ENCODE results near the gene GPR89A. TPM values are rescaled to one million over a fixed set of nuclear protein-coding genes. Genes with fewer than 3 reads are reported as not detected.
A peak's percentile ranks its signal among the peaks of the same experiment; 100 is the strongest.
"Not testable (repeated sequence)": the region's sequence is repeated elsewhere in the genome, so short reads cannot be mapped to it uniquely, and the experiment has no call there.

GPR89A gene
- total and polyA plus RNA-seq, 10 of the 15 experiments (the other 5 are each of a cell fraction or from before 2014, with no cell fraction given) = 15.0 to 34.8 (median 26.9) TPM

DNA sequence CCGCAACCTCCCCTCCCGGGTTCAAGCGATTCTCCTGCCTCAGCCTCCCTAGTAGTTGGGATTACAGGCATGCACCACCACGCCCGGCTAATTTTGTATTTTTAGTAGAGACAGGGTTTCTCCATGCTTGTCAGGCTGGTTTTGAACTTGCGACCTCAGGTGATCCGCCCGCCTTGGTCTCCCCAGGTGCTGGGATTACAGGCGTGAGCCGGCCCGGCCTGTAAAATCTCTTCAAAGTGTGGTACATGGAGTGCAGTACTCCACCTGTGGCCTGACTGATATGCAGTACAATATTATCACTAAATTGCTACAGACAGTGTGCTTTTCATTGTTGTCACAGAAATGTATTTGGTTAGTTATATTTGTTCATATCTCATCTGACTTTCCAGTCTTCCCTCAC is 499 bp upstream of the GPR89A start:
- H3K79me2 ChIP-seq (ENCODE audit: control insufficient read depth, insufficient read depth, low read length); SMC1A ChIA-PET (ENCODE audit: uncharacterized antibody, unreplicated experiment); H2AFZ ChIP-seq (ENCODE audit: control insufficient read depth, low read depth, low read length); H3K9ac ChIP-seq (ENCODE audit: control insufficient read depth, insufficient read depth, low read length); CTCF ChIA-PET; BruUV-seq (replicated peaks); H3K27ac ChIP-seq (ENCODE audit: control insufficient read depth, insufficient read depth); H3K9me3 ChIP-seq (replicated peaks; ENCODE audit: control insufficient read depth, insufficient read depth, low read length); H3K36me3 ChIP-seq (ENCODE audit: control insufficient read depth in 2 of 2, insufficient read depth in 2 of 2, low read length in 1 of 2); FAIRE-seq; H3K4me2 ChIP-seq (ENCODE audit: control insufficient read depth, insufficient read depth); H3K4me3 ChIP-seq; intact Hi-C loops (cut with micrococcal nuclease; ENCODE audit: unreplicated experiment); RAD21 ChIA-PET (ENCODE audit: unreplicated experiment); DNase-seq (ENCODE audit: low read depth, low spot score); H3K27me3 ChIP-seq (replicated peaks in 1 of 2; ENCODE audit: control insufficient read depth in 2 of 2, insufficient read depth in 2 of 2, low read length in 1 of 2); in situ Hi-C loops (cut with MboI); H3K4me1 ChIP-seq (ENCODE audit: control insufficient read depth, insufficient read depth, low read length); ATAC-seq; POLR2A ChIA-PET; H4K20me1 ChIP-seq (ENCODE audit: control insufficient read depth, insufficient read depth): not testable (repeated sequence)
- WGBS (ENCODE audit: insufficient coverage, insufficient replicate concordance, low lambda C conversion rate, missing lambda C conversion rate) = 97% methylated on average over 6 of the region's 11 CpGs

- H3K4me3 ChIP-seq; H3K9ac ChIP-seq (ENCODE audit: control insufficient read depth, insufficient read depth, low read length); in situ Hi-C loops (cut with MboI); H3K36me3 ChIP-seq (ENCODE audit: control insufficient read depth in 2 of 2, insufficient read depth in 2 of 2, low read length in 1 of 2); H3K27me3 ChIP-seq (replicated peaks in 1 of 2; ENCODE audit: control insufficient read depth in 2 of 2, insufficient read depth in 2 of 2, low read length in 1 of 2); DNase-seq (ENCODE audit: low read depth, low spot score); SMC1A ChIA-PET (ENCODE audit: uncharacterized antibody, unreplicated experiment); H4K20me1 ChIP-seq (ENCODE audit: control insufficient read depth, insufficient read depth); H2AFZ ChIP-seq (ENCODE audit: control insufficient read depth, low read depth, low read length); H3K9me3 ChIP-seq (replicated peaks; ENCODE audit: control insufficient read depth, insufficient read depth, low read length); H3K4me1 ChIP-seq (ENCODE audit: control insufficient read depth, insufficient read depth, low read length); FAIRE-seq; H3K27ac ChIP-seq (ENCODE audit: control insufficient read depth, insufficient read depth); intact Hi-C loops (cut with micrococcal nuclease; ENCODE audit: unreplicated experiment); H3K4me2 ChIP-seq (ENCODE audit: control insufficient read depth, insufficient read depth); H3K79me2 ChIP-seq (ENCODE audit: control insufficient read depth, insufficient read depth, low read length); BruUV-seq (replicated peaks): not testable (repeated sequence)
- peak; percentile 9; the same call in 1 of the 3 replicates for ATAC-seq
- ChIA-PET RAD21 (ENCODE audit: unreplicated experiment) (interaction anchor here (0.7 kb wide), 2 partner anchors 11 to 317 kb away, joined by 3 to 4 read pairs; partner anchors contain the start of gene RBM8A), CTCF (interaction anchor here (1.2 kb wide), 1 partner anchor 109 kb away, joined by 5 read pairs; the partner anchor contains the start of gene CD160), POLR2A (interaction anchor here (0.6 to 0.7 kb wide), 2 partner anchors 138 to 148 kb away, joined by 3 to 5 read pairs; no protein-coding TSS in a partner anchor)
- WGBS (ENCODE audit: insufficient coverage, insufficient replicate concordance, low lambda C conversion rate, missing lambda C conversion rate) = 0% methylated on average over 2 of the region's 2 CpGs
Measured at GRCh38 chr1:145610744-145611143, 3.0 kb downstream of the GPR89A start.

GRCh38 chr1:145620073-145620472 is 12.3 kb downstream of the GPR89A start:
- H3K36me3 ChIP-seq (ENCODE audit: control insufficient read depth in 2 of 2, insufficient read depth in 2 of 2, low read length in 1 of 2); BruUV-seq (replicated peaks); intact Hi-C loops (cut with micrococcal nuclease; ENCODE audit: unreplicated experiment); H3K4me2 ChIP-seq (ENCODE audit: control insufficient read depth, insufficient read depth); H3K27ac ChIP-seq (ENCODE audit: control insufficient read depth, insufficient read depth); H3K9ac ChIP-seq (ENCODE audit: control insufficient read depth, insufficient read depth, low read length); RAD21 ChIA-PET (ENCODE audit: unreplicated experiment); H3K79me2 ChIP-seq (ENCODE audit: control insufficient read depth, insufficient read depth, low read length); H3K4me3 ChIP-seq; H3K9me3 ChIP-seq (replicated peaks; ENCODE audit: control insufficient read depth, insufficient read depth, low read length); CTCF ChIA-PET; H3K4me1 ChIP-seq (ENCODE audit: control insufficient read depth, insufficient read depth, low read length); POLR2A ChIA-PET; DNase-seq (ENCODE audit: low read depth, low spot score); SMC1A ChIA-PET (ENCODE audit: uncharacterized antibody, unreplicated experiment); ATAC-seq; H3K27me3 ChIP-seq (replicated peaks in 1 of 2; ENCODE audit: control insufficient read depth in 2 of 2, insufficient read depth in 2 of 2, low read length in 1 of 2); H2AFZ ChIP-seq (ENCODE audit: control insufficient read depth, low read depth, low read length); in situ Hi-C loops (cut with MboI); H4K20me1 ChIP-seq (ENCODE audit: control insufficient read depth, insufficient read depth); FAIRE-seq: not testable (repeated sequence)
- WGBS (ENCODE audit: insufficient coverage, insufficient replicate concordance, low lambda C conversion rate, missing lambda C conversion rate) = 67% methylated on average over 1 of the region's 1 CpG

DNA sequence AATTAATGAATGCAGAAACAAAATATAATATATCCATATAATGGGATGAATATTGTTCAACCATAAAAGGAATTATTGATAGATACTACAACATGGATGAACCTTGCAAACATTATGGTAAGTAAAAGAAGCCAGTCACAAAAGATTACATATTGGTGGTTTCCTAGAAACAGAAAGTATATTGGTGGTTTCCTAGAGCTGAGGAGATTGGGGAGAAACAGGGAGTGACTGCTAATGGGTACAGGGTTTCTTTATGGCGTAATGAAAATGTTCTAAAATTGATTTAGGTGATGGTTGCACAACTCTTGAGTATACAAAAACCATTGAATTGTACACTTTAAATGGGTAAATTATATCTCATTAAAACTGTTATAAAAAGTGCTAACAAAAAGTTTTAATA is 14.4 kb downstream of the GPR89A start:
- H3K27me3 ChIP-seq (replicated peaks in 1 of 2; ENCODE audit: control insufficient read depth in 2 of 2, insufficient read depth in 2 of 2, low read length in 1 of 2); H4K20me1 ChIP-seq (ENCODE audit: control insufficient read depth, insufficient read depth); ATAC-seq; DNase-seq (ENCODE audit: low read depth, low spot score); H2AFZ ChIP-seq (ENCODE audit: control insufficient read depth, low read depth, low read length); H3K9ac ChIP-seq (ENCODE audit: control insufficient read depth, insufficient read depth, low read length); H3K9me3 ChIP-seq (replicated peaks; ENCODE audit: control insufficient read depth, insufficient read depth, low read length); FAIRE-seq; POLR2A ChIA-PET; H3K4me2 ChIP-seq (ENCODE audit: control insufficient read depth, insufficient read depth); H3K27ac ChIP-seq (ENCODE audit: control insufficient read depth, insufficient read depth); H3K36me3 ChIP-seq (ENCODE audit: control insufficient read depth in 2 of 2, insufficient read depth in 2 of 2, low read length in 1 of 2); RAD21 ChIA-PET (ENCODE audit: unreplicated experiment); SMC1A ChIA-PET (ENCODE audit: uncharacterized antibody, unreplicated experiment); BruUV-seq (replicated peaks); in situ Hi-C loops (cut with MboI); H3K4me1 ChIP-seq (ENCODE audit: control insufficient read depth, insufficient read depth, low read length); H3K4me3 ChIP-seq; H3K79me2 ChIP-seq (ENCODE audit: control insufficient read depth, insufficient read depth, low read length); CTCF ChIA-PET; intact Hi-C loops (cut with micrococcal nuclease; ENCODE audit: unreplicated experiment): not testable (repeated sequence)
- WGBS (ENCODE audit: insufficient coverage, insufficient replicate concordance, low lambda C conversion rate, missing lambda C conversion rate) = no CpG with 5 or more reads among the region's 1 CpG

Measured in GM12878 (cell line).